Measurements from ENCODE around the gene LPIN3. TPM values are rescaled to one million over a fixed set of nuclear protein-coding genes. Genes with fewer than 3 reads are reported as not detected.

Gene LPIN3
- total and polyA plus RNA-seq, 2 experiments from 2014 or later: 18.1 to 22.4 TPM

DNA sequence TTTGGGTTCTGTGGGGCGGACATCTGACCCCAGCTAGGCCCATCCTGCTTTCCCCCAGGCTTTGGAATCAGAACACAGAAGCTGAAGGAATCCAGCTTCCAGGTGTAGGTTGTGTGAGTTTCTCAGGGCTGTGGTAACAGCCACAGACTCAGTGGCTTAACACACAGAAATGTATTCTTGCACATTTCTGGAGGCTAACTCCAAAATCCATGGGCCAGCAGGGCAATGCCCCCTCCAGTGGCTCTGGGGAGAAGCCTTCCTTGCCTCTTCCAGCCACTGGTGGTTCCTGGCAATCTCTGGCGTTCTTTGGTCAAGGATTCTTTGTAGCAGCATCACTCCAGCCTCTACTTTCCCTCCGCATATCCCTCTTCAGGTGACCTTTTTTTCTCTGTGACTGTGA lies 27.3 kb downstream of the LPIN3 start:
- no peak for TF ChIP-seq EZH2 (IDR thresholded peaks at IDR 0.05; ENCODE audit: borderline replicate concordance)
- TF ChIP-seq, protein P1, sequence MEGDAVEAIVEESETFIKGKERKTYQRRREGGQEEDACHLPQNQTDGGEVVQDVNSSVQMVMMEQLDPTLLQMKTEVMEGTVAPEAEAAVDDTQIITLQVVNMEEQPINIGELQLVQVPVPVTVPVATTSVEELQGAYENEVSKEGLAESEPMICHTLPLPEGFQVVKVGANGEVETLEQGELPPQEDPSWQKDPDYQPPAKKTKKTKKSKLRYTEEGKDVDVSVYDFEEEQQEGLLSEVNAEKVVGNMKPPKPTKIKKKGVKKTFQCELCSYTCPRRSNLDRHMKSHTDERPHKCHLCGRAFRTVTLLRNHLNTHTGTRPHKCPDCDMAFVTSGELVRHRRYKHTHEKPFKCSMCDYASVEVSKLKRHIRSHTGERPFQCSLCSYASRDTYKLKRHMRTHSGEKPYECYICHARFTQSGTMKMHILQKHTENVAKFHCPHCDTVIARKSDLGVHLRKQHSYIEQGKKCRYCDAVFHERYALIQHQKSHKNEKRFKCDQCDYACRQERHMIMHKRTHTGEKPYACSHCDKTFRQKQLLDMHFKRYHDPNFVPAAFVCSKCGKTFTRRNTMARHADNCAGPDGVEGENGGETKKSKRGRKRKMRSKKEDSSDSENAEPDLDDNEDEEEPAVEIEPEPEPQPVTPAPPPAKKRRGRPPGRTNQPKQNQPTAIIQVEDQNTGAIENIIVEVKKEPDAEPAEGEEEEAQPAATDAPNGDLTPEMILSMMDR (IDR thresholded peaks at IDR 0.05; ENCODE audit: poor library complexity): no peak
- TF ChIP-seq EZH2phosphoT487 (IDR thresholded peaks at IDR 0.05; ENCODE audit: low read depth, severe bottlenecking, unreplicated experiment): no peak
- Histone ChIP-seq H3K4me3 (no peak overlapping the region), H3K4me2 (no peak overlapping the region), H3K9me3 (ENCODE audit: low read depth) (no peaks in the 10 kb centered on the region), H3K27me3 (peaks cover 42% of the 10 kb centered on the region), H4K20me1 (ENCODE audit: insufficient read depth, poor library complexity, severe bottlenecking) (peaks cover 3% of the 10 kb centered on the region), H3K4me1 (ENCODE audit: insufficient read depth) (no peaks in the 10 kb centered on the region), H2AFZ (no peak overlapping the region), H3K79me2 (no peaks in the 10 kb centered on the region), H3K36me3 (replicated peaks; ENCODE audit: insufficient read depth, low read depth) (no peaks in the 10 kb centered on the region), H3K27ac (no peak overlapping the region), H3K9me2 (replicated peaks; ENCODE audit: insufficient read depth) (no peaks in the 10 kb centered on the region)
- no peak for DNase-seq (ENCODE audit: low spot score)
- 90% methylated on average over 3 of the region's 3 CpGs for WGBS (ENCODE audit: low lambda C conversion rate, missing lambda C conversion rate)

DNA sequence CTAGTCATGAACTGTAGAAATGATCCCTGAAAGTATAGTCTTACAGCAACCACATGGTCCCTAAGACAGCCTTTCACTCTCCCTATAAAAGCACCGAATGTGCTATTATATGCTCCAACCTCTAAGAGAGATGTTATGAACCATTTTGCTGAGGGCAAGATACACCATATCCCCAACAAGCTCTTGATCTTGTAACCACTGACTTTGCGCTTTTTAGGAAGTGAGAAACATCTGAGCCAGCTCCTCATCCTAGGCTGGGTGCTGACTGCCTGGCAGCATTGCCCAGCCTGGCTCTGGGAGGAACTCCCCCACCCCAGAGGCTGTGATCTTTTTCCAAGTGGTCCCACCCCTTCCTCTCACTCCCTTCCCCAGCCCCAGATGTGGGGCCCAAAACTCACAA lies 29.1 kb downstream of the LPIN3 start:
- WGBS (ENCODE audit: low lambda C conversion rate, missing lambda C conversion rate): 80% methylated on average over 2 of the region's 2 CpGs
- H3K36me3 ChIP-seq (replicated peaks; ENCODE audit: insufficient read depth, low read depth): no peaks in the 10 kb centered on the region
- H3K79me2 ChIP-seq: no peaks in the 10 kb centered on the region
- H3K4me2 ChIP-seq: no peak overlapping the region
- H3K9me2 ChIP-seq (replicated peaks; ENCODE audit: insufficient read depth): no peaks in the 10 kb centered on the region
- H3K27me3 ChIP-seq: peaks cover 30% of the 10 kb centered on the region
- peaks cover 3% of the 10 kb centered on the region for H4K20me1 ChIP-seq (ENCODE audit: insufficient read depth, poor library complexity, severe bottlenecking)
- H3K4me1 ChIP-seq (ENCODE audit: insufficient read depth): no peaks in the 10 kb centered on the region
- no peak for DNase-seq (ENCODE audit: low spot score)
- H2AFZ ChIP-seq: no peak overlapping the region
- H3K9me3 ChIP-seq (ENCODE audit: low read depth): no peaks in the 10 kb centered on the region
- no peak overlapping the region for H3K27ac ChIP-seq
- TF ChIP-seq EZH2 (IDR thresholded peaks at IDR 0.05; ENCODE audit: borderline replicate concordance) (no peak), EZH2phosphoT487 (IDR thresholded peaks at IDR 0.05; ENCODE audit: low read depth, severe bottlenecking, unreplicated experiment) (no peak)
- TF ChIP-seq, protein P1 (IDR thresholded peaks at IDR 0.05; ENCODE audit: poor library complexity): no peak
- no peak overlapping the region for H3K4me3 ChIP-seq

DNA sequence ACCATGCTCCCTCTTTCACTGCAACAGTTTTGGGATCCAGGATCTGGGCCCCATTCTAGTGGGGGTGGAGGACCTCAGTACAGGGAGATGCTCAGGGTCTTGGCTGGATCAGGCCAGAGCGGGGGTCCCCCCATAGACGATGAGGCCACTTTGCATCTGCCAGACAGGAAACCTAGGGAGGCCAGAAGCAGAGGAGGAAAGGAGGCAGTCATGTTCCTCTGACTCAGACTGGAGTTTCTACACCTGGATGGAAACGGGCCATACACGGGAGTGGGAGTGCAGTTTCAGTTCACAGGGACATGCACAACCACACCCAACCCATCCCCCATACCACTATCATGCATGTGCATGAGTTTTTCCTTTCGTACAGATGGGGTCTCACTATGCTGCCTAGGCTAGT lies 29.6 kb downstream of the LPIN3 start:
- H2AFZ ChIP-seq: no peak overlapping the region
- H3K79me2 ChIP-seq: no peaks in the 10 kb centered on the region
- no peaks in the 10 kb centered on the region for H3K9me3 ChIP-seq (ENCODE audit: low read depth)
- 93% methylated on average over 5 of the region's 5 CpGs for WGBS (ENCODE audit: low lambda C conversion rate, missing lambda C conversion rate)
- no peak for DNase-seq (ENCODE audit: low spot score)
- H3K27ac ChIP-seq: no peak overlapping the region
- no peaks in the 10 kb centered on the region for H3K4me1 ChIP-seq (ENCODE audit: insufficient read depth)
- H3K27me3 ChIP-seq: peaks cover 25% of the 10 kb centered on the region
- no peaks in the 10 kb centered on the region for H3K9me2 ChIP-seq (replicated peaks; ENCODE audit: insufficient read depth)
- TF ChIP-seq EZH2 (IDR thresholded peaks at IDR 0.05; ENCODE audit: borderline replicate concordance): no peak
- TF ChIP-seq, protein P1 (IDR thresholded peaks at IDR 0.05; ENCODE audit: poor library complexity): no peak
- TF ChIP-seq EZH2phosphoT487 (IDR thresholded peaks at IDR 0.05; ENCODE audit: low read depth, severe bottlenecking, unreplicated experiment): no peak
- H3K4me3 ChIP-seq: no peak overlapping the region
- H4K20me1 ChIP-seq (ENCODE audit: insufficient read depth, poor library complexity, severe bottlenecking): no peaks in the 10 kb centered on the region
- no peaks in the 10 kb centered on the region for H3K36me3 ChIP-seq (replicated peaks; ENCODE audit: insufficient read depth, low read depth)
- H3K4me2 ChIP-seq: no peak overlapping the region

DNA sequence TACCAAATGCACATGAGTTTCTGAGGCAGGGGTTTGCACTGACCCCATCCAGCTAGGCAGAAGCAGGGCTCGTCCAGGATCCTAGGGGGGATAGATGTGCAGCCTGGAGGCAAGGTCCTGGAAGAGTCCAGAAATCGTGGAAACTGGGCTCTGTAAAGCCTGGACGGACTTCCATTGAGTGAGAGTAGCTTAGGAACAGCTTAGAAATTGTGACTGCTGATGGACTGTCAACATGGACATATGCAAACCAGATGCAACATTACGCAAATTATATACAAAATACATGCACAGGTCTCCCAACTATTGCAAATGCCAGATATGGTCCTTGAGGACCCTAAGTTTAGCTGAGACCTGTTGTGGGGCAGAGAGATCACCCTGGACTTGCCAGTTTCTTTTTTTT lies 30.8 kb downstream of the LPIN3 start:
- Histone ChIP-seq H3K9me2 (replicated peaks; ENCODE audit: insufficient read depth) (no peaks in the 10 kb centered on the region), H3K36me3 (replicated peaks; ENCODE audit: insufficient read depth, low read depth) (no peaks in the 10 kb centered on the region), H4K20me1 (ENCODE audit: insufficient read depth, poor library complexity, severe bottlenecking) (no peaks in the 10 kb centered on the region), H2AFZ (no peak overlapping the region), H3K27me3 (peaks cover 16% of the 10 kb centered on the region), H3K27ac (no peak overlapping the region), H3K4me2 (no peak overlapping the region), H3K9me3 (ENCODE audit: low read depth) (no peaks in the 10 kb centered on the region), H3K79me2 (no peaks in the 10 kb centered on the region), H3K4me1 (ENCODE audit: insufficient read depth) (no peaks in the 10 kb centered on the region), H3K4me3 (no peak overlapping the region)
- WGBS (ENCODE audit: low lambda C conversion rate, missing lambda C conversion rate): 83% methylated on average over 4 of the region's 4 CpGs
- TF ChIP-seq EZH2phosphoT487 (IDR thresholded peaks at IDR 0.05; ENCODE audit: low read depth, severe bottlenecking, unreplicated experiment) (no peak), EZH2 (IDR thresholded peaks at IDR 0.05; ENCODE audit: borderline replicate concordance) (no peak)
- TF ChIP-seq, protein P1 (IDR thresholded peaks at IDR 0.05; ENCODE audit: poor library complexity): no peak
- no peak for DNase-seq (ENCODE audit: low spot score)

Data from hepatocyte (in vitro differentiated cells).